ACHN (cell line): ENCODE measurements around the gene SNX1.
"Not testable (repeated sequence)": the region's sequence is repeated elsewhere in the genome, so short reads cannot be mapped to it uniquely, and the experiment has no call there.

Experiments used
- DNase-seq: peaks from one replicate; pipeline ENCODE4 v3.0.0-alpha.2; 2015
- in situ Hi-C: cut with HindIII; loops from 2 replicates; pipeline ENCODE4 v1.10.0; 2017; ENCODE audit warnings: low sequenced_read_pairs, low pct_ligation_motif_present, low pct_unique_long_range_greater_than_20kb

SNX1 gene, protein sequence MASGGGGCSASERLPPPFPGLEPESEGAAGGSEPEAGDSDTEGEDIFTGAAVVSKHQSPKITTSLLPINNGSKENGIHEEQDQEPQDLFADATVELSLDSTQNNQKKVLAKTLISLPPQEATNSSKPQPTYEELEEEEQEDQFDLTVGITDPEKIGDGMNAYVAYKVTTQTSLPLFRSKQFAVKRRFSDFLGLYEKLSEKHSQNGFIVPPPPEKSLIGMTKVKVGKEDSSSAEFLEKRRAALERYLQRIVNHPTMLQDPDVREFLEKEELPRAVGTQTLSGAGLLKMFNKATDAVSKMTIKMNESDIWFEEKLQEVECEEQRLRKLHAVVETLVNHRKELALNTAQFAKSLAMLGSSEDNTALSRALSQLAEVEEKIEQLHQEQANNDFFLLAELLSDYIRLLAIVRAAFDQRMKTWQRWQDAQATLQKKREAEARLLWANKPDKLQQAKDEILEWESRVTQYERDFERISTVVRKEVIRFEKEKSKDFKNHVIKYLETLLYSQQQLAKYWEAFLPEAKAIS

GRCh38 chr15:64095795-64096667, at the start of gene SNX1:
Gene SNX1 (plus strand): TSS chr15:64095982. CDS start chr15:64096014, 32 bp downstream.
- in situ Hi-C loops = no loop called here
- DNase-seq = peak; percentile 93

- in situ Hi-C loops = no loop called here
- peak; percentile 67 for DNase-seq
These were observed 49.2 kb upstream of the SNX1 start, which contains the start of gene DAPK2 for GRCh38 chr15:64046421-64047153. Gene DAPK2 (minus strand): TSS chr15:64046485. CDS start chr15:64040261, 6,224 bp downstream.

DNA sequence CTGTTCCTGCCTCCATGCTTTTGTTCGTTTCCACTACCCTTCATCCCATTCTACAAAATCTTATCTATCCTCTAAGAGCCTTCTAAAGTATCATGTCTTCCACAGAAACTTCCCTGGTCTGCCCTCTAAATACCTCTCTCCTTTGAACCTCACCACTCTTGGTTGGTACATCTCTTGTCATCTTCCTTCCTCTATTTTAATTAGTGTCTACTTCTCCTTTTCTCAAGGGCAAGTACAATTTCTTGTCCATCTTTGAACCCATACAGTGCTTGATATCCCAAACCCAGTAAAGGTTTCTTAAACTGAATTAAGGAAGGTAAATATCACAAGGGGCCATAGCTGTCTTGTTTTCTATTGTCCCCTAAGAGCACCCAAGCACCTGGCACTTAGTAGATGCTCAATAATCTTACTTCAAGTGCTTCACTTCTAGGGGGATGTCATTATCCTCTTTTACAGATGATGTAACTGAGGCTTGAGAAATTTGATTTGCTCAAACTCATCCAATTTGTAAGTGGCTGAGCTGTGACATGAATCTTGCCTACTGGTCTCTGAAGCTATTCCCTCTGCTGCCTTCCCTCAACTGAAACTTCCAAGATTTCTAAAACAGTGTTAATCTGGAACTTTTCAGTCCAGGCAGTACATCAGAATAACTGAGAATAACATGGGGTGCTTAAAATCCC, 46.9 kb upstream of the SNX1 start:
- DNase-seq = no peak
- in situ Hi-C loops = no loop called here

- no peak for DNase-seq
- in situ Hi-C loops = no loop called here
These were observed 45.3 kb upstream of the SNX1 start for GRCh38 chr15:64050281-64051092.

DNA sequence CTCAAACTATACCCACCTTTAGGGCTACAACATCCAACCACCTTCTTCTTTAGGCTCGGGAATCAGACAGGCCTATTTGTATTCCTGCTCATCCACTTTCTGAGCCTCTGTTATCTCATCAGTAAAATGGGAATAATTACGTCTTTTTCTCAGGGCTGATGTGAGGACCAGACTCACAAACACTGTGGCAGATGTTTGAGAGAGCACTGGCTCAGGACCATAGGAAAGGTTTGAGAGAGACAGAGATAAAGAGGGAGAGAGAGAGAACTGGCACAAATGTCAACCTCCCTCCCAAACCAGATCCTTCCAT, 44.7 kb upstream of the SNX1 start:
- in situ Hi-C loops = no loop called here
- no peak for DNase-seq

DNA sequence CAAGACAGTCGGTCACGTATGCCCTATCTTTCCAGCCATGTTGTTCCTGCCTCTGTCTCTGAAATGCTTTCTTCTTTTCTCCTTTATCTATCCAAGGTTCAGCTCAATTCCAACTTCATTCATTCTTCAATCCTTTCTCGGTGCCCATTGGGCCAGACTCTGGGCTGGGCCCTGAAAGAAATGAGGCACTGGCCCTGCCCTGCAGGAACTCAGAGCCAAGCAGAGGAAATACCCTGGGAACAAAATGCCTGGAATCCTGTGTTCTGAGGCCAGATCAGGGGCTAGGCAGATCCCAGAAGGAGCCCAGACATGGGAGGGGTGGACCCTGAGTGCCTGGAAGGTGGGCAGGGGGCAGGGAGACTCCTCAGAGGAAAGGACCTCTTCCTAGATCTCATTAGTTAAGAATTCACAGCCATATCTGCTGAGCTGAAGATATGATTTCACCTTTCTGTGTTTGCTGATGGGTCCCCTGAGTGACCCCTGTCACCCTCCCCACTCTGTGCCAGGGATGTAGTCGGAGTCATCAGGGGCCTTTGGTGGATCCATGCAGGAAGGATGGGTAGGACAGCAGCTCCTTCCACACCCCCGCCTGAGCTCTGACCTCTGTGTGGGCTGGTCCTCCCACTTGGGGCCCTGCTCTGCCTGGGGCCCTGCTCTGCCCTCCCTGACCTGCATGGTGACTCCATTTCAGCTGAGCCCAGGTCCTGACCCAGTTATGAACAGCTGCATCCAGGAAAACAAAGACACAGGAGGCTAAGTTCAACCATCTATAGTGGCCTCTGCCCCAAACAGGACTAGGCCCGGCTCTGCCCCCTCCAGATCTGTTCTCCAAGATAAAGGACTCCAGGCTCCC, 44.1 kb upstream of the SNX1 start:
- in situ Hi-C loops = no loop called here
- DNase-seq = no peak

DNA sequence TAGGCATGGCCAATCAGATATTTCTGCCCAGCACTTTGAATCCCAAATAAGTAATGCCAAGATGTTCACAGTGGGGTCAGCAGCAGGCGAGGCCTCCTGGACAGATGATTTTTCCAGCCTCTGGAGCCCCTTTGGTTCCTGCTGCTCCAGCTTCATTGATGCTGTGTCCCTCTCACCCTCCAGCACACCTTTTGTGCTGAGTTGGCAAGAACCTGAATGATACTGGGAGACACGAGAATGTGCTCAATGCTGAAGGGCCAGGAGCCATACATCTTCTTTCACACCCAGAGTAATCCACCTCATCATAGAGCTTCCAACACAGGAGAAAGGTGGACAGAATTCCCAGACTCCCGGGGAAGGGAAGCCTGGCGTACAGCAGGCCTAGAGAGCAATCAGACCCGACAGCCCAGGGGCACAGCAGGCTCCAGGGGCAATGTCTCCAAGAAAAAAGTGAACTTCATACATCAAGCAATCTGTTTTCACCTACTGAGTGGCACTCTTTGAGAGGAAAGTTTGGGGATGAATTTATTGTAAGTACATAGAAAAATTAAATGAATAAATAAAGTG, 42.8 kb upstream of the SNX1 start:
- in situ Hi-C loops = no loop called here
- no peak for DNase-seq

DNA sequence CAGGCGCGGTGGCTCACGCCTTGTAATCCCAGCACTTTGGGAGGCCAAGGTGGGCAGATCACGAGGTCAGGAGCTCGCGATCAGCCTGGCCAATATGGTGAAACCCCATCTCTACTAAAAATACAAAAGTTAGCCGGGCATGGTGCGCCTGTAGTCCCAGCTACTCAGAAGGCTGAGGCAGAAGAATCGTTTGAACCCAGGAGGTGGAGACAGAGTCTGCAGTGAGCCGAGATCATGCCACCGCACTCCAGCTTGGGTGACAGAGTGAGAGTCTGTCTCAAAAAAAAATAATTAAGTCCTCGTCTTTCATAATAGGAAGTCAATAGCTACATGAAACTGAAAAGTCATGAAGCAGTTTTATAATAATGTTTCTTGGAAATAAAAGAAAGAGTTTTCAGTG, 42.1 kb upstream of the SNX1 start:
- in situ Hi-C loops, DNase-seq: not testable (repeated sequence)

DNA sequence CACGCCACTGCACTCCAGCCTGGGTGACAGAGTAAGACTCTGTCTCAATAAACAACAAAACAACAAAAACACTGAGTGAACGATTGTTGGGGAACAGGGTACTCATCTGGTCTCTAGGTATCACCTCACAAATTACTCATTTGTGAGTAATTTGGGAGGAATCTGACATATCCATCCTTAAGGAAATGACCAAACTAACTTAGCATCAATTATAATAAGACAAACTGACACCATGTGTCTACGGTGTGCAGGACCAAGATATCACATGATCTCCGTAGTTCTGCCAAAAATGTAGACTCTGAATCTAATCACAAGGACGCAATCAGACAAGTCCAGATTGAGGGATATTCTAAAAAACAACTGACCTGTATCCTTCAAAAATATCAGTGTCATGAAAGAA, 37.5 kb upstream of the SNX1 start:
- no peak for DNase-seq
- in situ Hi-C loops = no loop called here

GRCh38 chr15:64059104-64059503, 36.7 kb upstream of the SNX1 start:
- DNase-seq, in situ Hi-C loops: not testable (repeated sequence)

DNA sequence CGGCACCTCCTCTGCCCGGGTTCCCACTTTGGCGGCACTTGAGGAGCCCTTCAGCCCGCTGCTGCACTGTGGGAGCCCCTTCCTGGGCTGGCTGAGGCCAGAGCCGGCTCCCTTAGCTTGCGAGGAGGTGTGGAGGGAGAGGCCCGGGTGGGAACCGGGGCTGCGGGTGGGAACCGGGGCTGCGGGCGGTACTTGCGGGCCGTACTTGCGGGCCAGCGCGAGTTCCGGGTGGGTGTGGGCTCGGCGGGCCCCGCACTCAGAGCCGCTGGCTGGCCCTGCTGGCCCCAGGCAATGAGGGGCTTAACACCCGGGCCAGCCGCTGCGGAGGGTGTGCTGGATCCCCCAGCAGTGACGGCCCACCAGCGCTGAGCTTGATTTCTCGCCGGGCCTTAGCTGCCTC, 35.1 kb upstream of the SNX1 start:
- DNase-seq = no peak
- in situ Hi-C loops = no loop called here

DNA sequence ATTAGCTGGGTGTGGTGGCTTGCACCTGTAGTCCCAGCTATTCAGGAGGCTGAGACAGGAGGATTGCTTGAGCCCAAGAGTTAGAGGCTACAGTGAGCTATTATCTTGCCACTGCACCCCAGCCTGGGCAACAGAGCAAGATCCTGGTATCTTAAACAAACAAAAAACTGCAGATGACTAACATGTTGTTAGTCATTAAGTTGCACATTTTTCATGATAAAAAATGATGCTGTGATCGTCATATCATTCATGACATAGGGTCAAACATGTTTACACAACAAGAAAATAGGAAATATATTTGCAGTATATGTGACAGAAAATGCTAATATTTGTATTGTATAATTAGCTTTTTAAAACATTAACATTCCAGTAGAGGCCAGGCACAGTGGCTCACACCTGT, 29.3 kb upstream of the SNX1 start:
- no peak for DNase-seq
- in situ Hi-C loops = no loop called here

DNA sequence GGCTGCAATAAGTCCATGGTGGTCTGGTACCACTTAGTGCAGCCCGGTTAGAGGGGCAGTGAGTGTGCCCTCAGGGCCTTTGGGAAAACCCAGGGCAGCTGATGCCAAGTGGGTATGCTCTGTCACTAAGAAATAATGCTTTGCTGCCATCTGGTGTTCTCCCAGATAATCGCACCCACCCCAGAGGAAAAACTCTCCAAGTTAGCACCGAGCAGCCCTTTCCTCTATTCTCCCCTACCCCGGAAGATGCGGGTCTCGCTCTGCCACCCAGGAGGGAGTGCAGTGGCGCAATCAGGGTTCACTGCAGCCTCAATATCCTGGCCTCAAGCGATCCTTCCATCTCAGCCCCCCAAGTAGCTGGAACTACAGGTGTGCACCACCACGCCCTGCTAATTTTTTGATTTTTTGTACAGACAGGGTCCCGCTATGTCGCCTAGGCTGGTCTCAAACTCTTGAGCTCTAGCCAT, 28.2 kb upstream of the SNX1 start:
- in situ Hi-C loops = no loop called here
- DNase-seq = peak; percentile 67

GRCh38 chr15:64068133-64068532, 27.6 kb upstream of the SNX1 start:
- in situ Hi-C loops = no loop called here
- DNase-seq = no peak

DNA sequence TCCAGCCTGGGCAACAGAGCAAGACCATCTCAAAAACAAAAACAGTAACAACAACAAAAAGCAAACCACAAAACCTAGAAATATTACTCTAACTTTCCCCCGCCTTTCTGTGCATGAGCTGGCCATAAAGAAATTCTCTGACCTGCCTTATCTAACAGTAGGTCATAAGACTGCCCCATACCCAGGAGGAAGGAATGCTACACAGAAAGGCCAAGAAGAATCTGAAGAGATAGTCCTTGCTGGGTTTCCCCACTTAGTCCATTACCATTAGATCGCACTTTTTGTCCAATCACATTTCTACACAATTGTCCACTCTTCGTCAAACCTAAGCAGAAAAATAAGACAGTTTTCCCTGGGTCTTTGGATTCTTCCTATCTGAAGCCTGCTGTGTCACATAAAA, 25.7 kb upstream of the SNX1 start:
- in situ Hi-C loops = no loop called here
- no peak for DNase-seq
